A549 (cell line): ENCODE results near the gene ATP8A2.

Experiments
- BCL3 ChIP-seq: fragments of >200 bp; sonication (Bioruptor Twin); formaldehyde crosslinking; IDR thresholded peaks from 3 replicates; pipeline ENCODE4 v1.6.1; 2016
- BHLHE40 ChIP-seq: IDR thresholded peaks from 2 replicates; pipeline ENCODE4 v1.6.1; 2012; ENCODE audit warnings: low read depth, low read length, inconsistent platforms
- CEBPB ChIP-seq, 2 experiments: fragments of >200 bp in 1 of 2; sonication (Bioruptor Twin) in 1 of 2; formaldehyde crosslinking in 1 of 2; IDR thresholded peaks; 2 replicates each; pipeline ENCODE4 v1.6.1; 2012 to 2016
- CTCF ChIP-seq: fragments of >200 bp; sonication (Bioruptor Twin); formaldehyde crosslinking; IDR thresholded peaks from 3 replicates; pipeline ENCODE4 v1.5.1; 2016
- E2F6 ChIP-seq: IDR thresholded peaks from 2 replicates; pipeline ENCODE4 v1.6.1; 2012; ENCODE audit warnings: low read depth, borderline replicate concordance
- EP300 ChIP-seq, 2 experiments: fragments of >200 bp; sonication (Bioruptor Twin); formaldehyde crosslinking; IDR thresholded peaks; 2 replicates in 1 of 2; 3 replicates in 1 of 2; pipeline ENCODE4 v1.6.1; 2016 to 2017
- KDM1A ChIP-seq: fragments of 200-600 bp; sonication (generic); IDR thresholded peaks from 2 replicates; pipeline ENCODE4 v1.6.1; 2016; ENCODE audit warnings: low read depth, mild to moderate bottlenecking
- KDM5A ChIP-seq: fragments of 200-600 bp; sonication (generic); IDR thresholded peaks from 2 replicates; pipeline ENCODE4 v1.6.1; 2016; ENCODE audit warnings: antibody characterized with exemption, mild to moderate bottlenecking
- POLR2A ChIP-seq: IDR thresholded peaks from 2 replicates; pipeline ENCODE4 v1.6.1; 2012; ENCODE audit warnings: mild to moderate bottlenecking, low read length

- TF ChIP-seq POLR2A (no peak), CTCF (no peak), KDM1A (no peak), EP300 (IDR thresholded peaks at IDR 0.05) (no peak), KDM5A (no peak), CEBPB (IDR thresholded peaks at IDR 0.05) (no peak), BCL3 (no peak), E2F6 (no peak), BHLHE40 (no peak)
Measured at GRCh38 chr13:25881971-25882451, 510.2 kb downstream of the ATP8A2 start.
